ENCODE data around the gene TFF3. TPM values are rescaled to one million over a fixed set of nuclear protein-coding genes. Genes with fewer than 3 reads are reported as not detected.

TFF3 gene
- total and polyA plus RNA-seq, 10 of the 15 experiments (the other 5 are each of a cell fraction or from before 2014, with no cell fraction given) = not detected

GRCh38 chr21:42294273-42294880, 20.8 kb downstream of the TFF3 start:
- DNase-seq (ENCODE audit: low read depth, low spot score) = no peak
- Histone ChIP-seq H3K27ac (ENCODE audit: control insufficient read depth, insufficient read depth) (no peak overlapping the region), H3K9me3 (replicated peaks; ENCODE audit: control insufficient read depth, insufficient read depth, low read length) (no peaks in the 10 kb centered on the region; the same call in 2 of the 3 replicates), H3K36me3 (ENCODE audit: control insufficient read depth in 2 of 2, insufficient read depth in 2 of 2, low read length in 1 of 2) (no peaks in the 10 kb centered on the region), H3K4me2 (ENCODE audit: control insufficient read depth, insufficient read depth) (no peak overlapping the region), H3K27me3 (replicated peaks in 1 of 2; ENCODE audit: control insufficient read depth in 2 of 2, insufficient read depth in 2 of 2, low read length in 1 of 2) (no peaks in the 10 kb centered on the region; a peak in 1 of 4 replicates), H3K4me3 (no peak overlapping the region), H2AFZ (ENCODE audit: control insufficient read depth, low read depth, low read length) (no peak overlapping the region), H3K9ac (ENCODE audit: control insufficient read depth, insufficient read depth, low read length) (no peak overlapping the region), H4K20me1 (ENCODE audit: control insufficient read depth, insufficient read depth) (no peaks in the 10 kb centered on the region), H3K4me1 (ENCODE audit: control insufficient read depth, insufficient read depth, low read length) (no peaks in the 10 kb centered on the region), H3K79me2 (ENCODE audit: control insufficient read depth, insufficient read depth, low read length) (no peaks in the 10 kb centered on the region)
- intact Hi-C loops (cut with micrococcal nuclease; ENCODE audit: unreplicated experiment) = no loop called here
- TF ChIP-seq EED (IDR thresholded peaks at IDR 0.05; ENCODE audit: low read depth) = no peak
- no peak for TF ChIP-seq NR2C2 (IDR thresholded peaks at IDR 0.05; ENCODE audit: borderline replicate concordance, control insufficient read depth, insufficient read length, low read depth)
- no peak for TF ChIP-seq FOS (IDR thresholded peaks at IDR 0.05; ENCODE audit: borderline replicate concordance, extremely low read depth, insufficient read length)
- TF ChIP-seq RELB (IDR thresholded peaks at IDR 0.05; ENCODE audit: low read depth) = no peak
- no peak for TF ChIP-seq TCF12 (IDR thresholded peaks at IDR 0.05; ENCODE audit: low read depth, low read length)
- TF ChIP-seq SKIL (IDR thresholded peaks at IDR 0.05; ENCODE audit: low read depth, poor library complexity, severe bottlenecking) = no peak
- TF ChIP-seq BCL11A (IDR thresholded peaks at IDR 0.05; ENCODE audit: low read depth, low read length) = no peak
- ChIA-PET POLR2A (interaction anchor here (0.6 kb wide), 1 partner anchor 14 kb away, joined by 6 read pairs; no protein-coding TSS in a partner anchor), CTCF (no interaction called here), RAD21 (ENCODE audit: unreplicated experiment) (no interaction called here), SMC1A (ENCODE audit: uncharacterized antibody, unreplicated experiment) (no interaction called here)
- in situ Hi-C loops (cut with MboI) = no loop called here
- no peak for FAIRE-seq
- no TSS peak for BruUV-seq (replicated peaks)
- ATAC-seq = no peak
- WGBS (ENCODE audit: insufficient coverage, insufficient replicate concordance, low lambda C conversion rate, missing lambda C conversion rate) = 89% methylated on average over 22 of the region's 22 CpGs

Data from GM12878 (cell line).